IPS DF 4.7 (cell line): ENCODE measurements around the gene UMAD1.

ENCODE experiments used
- DNase-seq: peaks from one replicate; pipeline ENCODE4 v3.0.0-alpha.2; 2013; ENCODE audit warnings: low spot score; ENCODE audit errors: extremely low read depth

Gene UMAD1

GRCh38 chr7:7640221-7641128 lies at the start of gene UMAD1:
Gene UMAD1 (plus strand): TSS chr7:7640752. CDS start chr7:7673372, 32,620 bp downstream.
- DNase-seq, result peak; percentile 99

GRCh38 chr7:7595451-7595850 lies 45.1 kb upstream of the UMAD1 start:
- DNase-seq, result no peak

DNA sequence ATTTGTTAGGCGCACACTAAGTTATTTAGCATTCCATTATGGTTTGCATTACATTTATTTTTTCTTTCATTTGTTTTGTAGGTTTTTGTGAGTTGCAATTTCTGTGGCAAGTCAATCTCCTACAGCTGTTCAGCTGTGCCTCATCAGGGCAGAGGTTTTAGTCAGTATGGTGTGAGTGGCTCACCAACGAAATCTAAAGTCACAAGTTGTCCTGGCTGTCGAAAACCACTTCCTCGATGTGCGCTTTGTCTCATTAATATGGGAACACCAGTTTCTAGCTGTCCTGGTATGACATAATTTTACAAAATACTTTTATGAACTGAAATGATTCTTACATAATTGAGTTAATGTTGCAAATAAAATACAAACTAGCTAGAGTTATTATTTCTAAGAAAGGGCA lies 44.4 kb upstream of the UMAD1 start:
- DNase-seq, result no peak

DNA sequence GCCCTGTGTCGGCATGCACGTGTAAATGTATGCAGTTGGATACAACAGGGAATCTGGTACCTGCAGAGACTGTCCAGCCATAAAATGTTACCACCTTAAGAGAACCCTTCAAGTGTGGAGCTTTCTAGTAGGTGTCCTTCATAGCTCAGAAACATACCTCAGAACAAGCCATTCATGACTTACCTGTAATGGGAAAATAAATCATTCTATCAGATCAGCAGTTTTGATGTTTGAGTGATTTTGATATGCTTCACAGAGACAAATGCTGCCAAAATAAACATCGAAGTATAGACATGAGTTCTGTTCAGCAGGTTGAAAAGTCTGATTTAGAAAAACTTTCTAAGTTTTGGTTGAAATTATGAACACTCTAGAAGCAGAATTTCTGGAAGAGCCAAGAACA lies 33.5 kb upstream of the UMAD1 start:
- DNase-seq, result no peak

DNA sequence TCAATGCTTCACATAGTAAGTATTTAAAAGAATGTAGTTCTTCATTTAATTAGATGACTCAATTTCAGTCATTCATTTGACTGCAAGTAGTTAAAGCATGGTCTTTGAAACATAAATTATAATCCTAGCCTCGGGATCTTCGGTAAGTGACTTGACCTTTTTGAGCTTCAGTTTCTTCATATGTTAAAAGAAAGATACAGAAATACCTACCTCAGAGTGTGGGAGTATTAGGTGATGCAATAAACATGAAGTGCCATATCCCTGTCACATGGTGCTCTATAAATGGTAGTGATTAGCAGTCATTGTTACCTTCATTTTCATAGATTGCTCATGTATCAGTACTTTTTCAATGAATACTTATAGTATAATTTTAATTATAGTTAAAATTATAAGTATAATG lies 31.2 kb upstream of the UMAD1 start:
- no peak for DNase-seq

DNA sequence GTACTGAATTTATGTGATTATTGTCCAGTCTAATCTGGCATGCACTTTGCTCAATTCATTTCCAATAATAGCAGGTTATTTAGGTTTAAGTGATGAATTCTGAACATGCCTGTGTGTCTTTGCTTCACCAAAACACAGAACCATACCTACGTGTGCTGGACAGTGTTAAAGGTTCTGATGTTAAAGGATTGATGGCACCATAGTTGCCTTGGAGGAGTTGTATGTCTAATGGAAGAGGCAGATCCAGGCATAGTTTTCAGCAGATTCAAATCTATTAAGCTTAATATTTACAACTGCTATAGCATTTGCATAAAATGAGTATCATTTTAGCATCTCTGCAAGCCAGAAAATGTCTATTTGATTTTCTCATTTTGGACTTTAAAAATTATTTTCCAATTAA lies 28.0 kb upstream of the UMAD1 start:
- DNase-seq, result no peak

- no peak for DNase-seq
Measured at GRCh38 chr7:7613210-7613609, 27.3 kb upstream of the UMAD1 start.

GRCh38 chr7:7614018-7614741 lies 26.4 kb upstream of the UMAD1 start:
- no peak for DNase-seq

GRCh38 chr7:7617550-7617949 lies 23.0 kb upstream of the UMAD1 start:
- no peak for DNase-seq

DNA sequence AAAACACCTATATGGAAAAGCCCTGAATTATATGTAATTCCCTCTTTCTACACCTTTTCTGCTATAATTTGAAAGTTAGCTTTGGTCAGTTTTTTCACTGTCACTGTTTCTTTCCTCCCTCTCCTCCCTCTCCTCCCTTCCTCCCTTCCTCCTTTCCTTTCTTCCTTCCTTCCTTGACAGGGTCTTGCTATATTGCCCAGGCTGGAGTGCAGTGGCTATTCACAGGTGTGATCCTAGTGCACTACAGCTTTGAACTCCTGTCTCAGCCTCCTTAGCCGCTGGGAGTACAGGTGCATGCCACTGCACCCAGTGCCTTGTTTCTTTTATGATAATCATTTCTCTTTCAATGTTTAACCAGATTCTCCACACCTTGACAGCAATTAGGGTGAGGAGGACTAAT lies 22.1 kb upstream of the UMAD1 start:
- DNase-seq, result no peak

DNA sequence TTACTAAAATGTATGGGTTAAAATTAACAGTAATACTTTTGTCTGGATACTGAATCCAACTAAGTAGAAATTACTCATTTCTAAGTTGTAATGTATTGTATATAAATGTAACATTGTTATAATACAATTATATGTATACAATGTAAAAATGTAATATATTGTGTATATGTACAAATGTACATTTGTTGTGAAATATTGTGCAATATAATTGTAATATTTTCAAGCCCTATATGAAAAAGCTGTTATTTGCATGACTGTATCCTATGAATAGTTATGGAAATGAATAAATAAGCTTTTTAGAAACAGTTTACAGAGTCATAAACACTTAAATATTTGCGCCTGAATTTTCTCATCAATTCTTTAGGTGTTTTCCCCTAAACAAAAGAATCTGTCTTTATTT lies 20.3 kb upstream of the UMAD1 start:
- no peak for DNase-seq

- no peak for DNase-seq
Measured at GRCh38 chr7:7620644-7621210, 19.8 kb upstream of the UMAD1 start.

- no peak for DNase-seq
Measured at GRCh38 chr7:7628476-7628875, 12.1 kb upstream of the UMAD1 start.

- no peak for DNase-seq
Measured at GRCh38 chr7:7630626-7631329, 9.8 kb upstream of the UMAD1 start.

GRCh38 chr7:7639421-7639820 lies 1.1 kb upstream of the UMAD1 start:
- DNase-seq, result no peak

GRCh38 chr7:7639847-7640220 lies 718 bp upstream of the UMAD1 start:
- no peak for DNase-seq

DNA sequence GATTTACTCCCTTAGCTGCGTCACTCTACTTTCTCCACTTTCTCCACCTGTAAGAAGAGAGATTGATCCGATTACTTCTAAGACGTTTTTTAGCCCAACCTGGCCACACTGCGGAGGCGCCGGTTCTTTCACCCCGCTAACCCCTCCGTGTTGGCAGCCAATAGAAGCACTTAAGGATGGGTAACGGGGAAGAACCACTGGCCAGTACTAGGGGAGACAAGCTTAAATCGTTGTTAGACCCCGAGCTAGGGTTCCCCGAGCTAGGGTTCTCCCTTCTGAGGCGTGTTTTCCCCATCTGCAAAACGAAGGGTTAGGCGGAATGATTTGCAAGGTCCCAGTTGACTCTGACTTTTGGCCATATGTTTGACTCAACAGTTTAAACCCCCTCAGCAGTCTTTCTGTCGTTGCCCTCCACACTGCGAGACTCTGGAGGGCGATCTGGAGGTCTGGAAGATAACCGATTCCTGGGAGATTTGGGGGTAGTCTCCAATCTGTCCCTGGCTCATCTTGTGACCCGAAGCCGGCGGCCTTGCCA lies 644 bp downstream of the UMAD1 start:
- no peak for DNase-seq

DNA sequence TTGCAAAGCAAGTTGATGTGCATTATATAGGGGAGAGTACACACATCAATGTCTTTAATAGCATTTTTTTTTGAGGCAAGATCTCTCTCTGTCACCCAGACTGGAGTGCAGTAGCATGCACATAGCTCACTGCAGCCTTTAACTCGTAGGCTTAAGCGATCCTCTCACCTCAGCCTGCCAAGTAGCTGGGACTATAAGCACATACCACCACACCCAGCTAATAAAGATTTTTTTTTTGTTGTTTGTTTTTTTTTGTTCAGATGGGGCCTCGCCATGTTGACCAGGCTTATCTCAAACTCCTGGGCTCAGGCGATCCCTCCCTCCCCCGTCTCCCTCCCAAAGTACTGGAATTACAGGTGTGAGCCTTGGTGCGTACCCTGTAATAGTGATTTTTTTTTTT lies 1.5 kb downstream of the UMAD1 start:
- DNase-seq, result no peak

GRCh38 chr7:7647495-7648036 lies 7.0 kb downstream of the UMAD1 start:
- no peak for DNase-seq

GRCh38 chr7:7650682-7651206 lies 10.2 kb downstream of the UMAD1 start:
- DNase-seq, result no peak

- no peak for DNase-seq
Measured at GRCh38 chr7:7651479-7651878, 10.9 kb downstream of the UMAD1 start.
